B cell (primary cell): ENCODE results near the gene CD226.
"Not testable (repeated sequence)": the region's sequence is repeated elsewhere in the genome, so short reads cannot be mapped to it uniquely, and the experiment has no call there.

Experiments used
- EZH2 ChIP-seq: IDR thresholded peaks from 2 replicates; pipeline ENCODE4 v1.6.1; 2012; ENCODE audit warnings: borderline replicate concordance, low read depth, mild to moderate bottlenecking, moderate library complexity, low read length; ENCODE audit not compliant: insufficient read depth, poor library complexity, severe bottlenecking
- TF ChIP-seq, protein P1 (sequence below): fragments of 200-600 bp; IDR thresholded peaks from one replicate; pipeline ENCODE4 v1.8.0; 2022; ENCODE audit warnings: antibody characterized with exemption, mild to moderate bottlenecking

DNA sequence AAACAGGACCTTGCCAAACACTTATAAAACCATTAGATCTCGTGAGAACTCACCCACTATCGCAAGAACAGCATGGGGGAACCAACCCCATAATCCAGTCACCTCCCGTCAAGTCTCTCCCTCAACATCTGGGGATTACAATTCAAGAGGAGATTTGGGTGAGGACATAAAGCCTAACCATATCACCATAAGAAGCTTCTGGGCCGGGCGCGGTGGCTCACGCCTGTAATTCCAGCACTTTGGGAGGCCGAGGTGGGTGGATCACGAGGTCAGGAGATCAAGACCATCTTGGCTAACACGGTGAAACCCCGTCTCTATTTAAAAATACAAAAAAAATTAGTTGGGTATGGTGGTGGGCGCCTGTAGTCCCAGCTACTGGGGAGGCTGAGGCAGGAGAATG lies 112.7 kb downstream of the CD226 start:
- TF ChIP-seq, protein P1, sequence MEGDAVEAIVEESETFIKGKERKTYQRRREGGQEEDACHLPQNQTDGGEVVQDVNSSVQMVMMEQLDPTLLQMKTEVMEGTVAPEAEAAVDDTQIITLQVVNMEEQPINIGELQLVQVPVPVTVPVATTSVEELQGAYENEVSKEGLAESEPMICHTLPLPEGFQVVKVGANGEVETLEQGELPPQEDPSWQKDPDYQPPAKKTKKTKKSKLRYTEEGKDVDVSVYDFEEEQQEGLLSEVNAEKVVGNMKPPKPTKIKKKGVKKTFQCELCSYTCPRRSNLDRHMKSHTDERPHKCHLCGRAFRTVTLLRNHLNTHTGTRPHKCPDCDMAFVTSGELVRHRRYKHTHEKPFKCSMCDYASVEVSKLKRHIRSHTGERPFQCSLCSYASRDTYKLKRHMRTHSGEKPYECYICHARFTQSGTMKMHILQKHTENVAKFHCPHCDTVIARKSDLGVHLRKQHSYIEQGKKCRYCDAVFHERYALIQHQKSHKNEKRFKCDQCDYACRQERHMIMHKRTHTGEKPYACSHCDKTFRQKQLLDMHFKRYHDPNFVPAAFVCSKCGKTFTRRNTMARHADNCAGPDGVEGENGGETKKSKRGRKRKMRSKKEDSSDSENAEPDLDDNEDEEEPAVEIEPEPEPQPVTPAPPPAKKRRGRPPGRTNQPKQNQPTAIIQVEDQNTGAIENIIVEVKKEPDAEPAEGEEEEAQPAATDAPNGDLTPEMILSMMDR: not testable (repeated sequence)
- not testable (repeated sequence) for TF ChIP-seq EZH2
